Ascending aorta (tissue), 2 donors: ENCODE data around the gene MFAP2. TPM values are rescaled to one million over a fixed set of nuclear protein-coding genes. Genes with fewer than 3 reads are reported as not detected.

Experiments
- DNase-seq, 2 donors: peaks; one replicate each; pipeline ENCODE4 v3.0.0-alpha.2; 2019; ENCODE audit warnings: low spot score in 2 of 2
- H3K27ac ChIP-seq, 2 donors: fragments of 200-600 bp; sonication (generic); one replicate each; pipeline ENCODE4 v1.5.1; 2016 to 2017; ENCODE audit warnings: mild to moderate bottlenecking in 1 of 2
- H3K27me3 ChIP-seq: fragments of 200-600 bp; sonication (generic); one replicate; pipeline ENCODE4 v1.5.1; 2017
- H3K36me3 ChIP-seq, 2 donors: fragments of 200-600 bp; sonication (generic); one replicate each; pipeline ENCODE4 v1.5.1; 2016
- H3K4me1 ChIP-seq, 2 donors: fragments of 200-600 bp; sonication (generic); one replicate each; pipeline ENCODE4 v1.5.1; 2016 to 2017; ENCODE audit warnings: mild to moderate bottlenecking in 1 of 2
- H3K4me3 ChIP-seq, 2 donors: fragments of 200-600 bp; sonication (generic); one replicate each; pipeline ENCODE4 v1.5.1; 2016 to 2017; ENCODE audit warnings: mild to moderate bottlenecking in 1 of 2
- H3K9me3 ChIP-seq, 2 donors: fragments of 200-600 bp; sonication (generic); one replicate each; pipeline ENCODE4 v1.5.1; 2016
- intact Hi-C: fragments of 100-400 bp; cut with DNase I; formaldehyde crosslinking; loops from one replicate; pipeline ENCODE4 v1.15.1; 2023
- total RNA-seq: library from RNA; depleted of rRNA; stranded (reverse); fragments of >200 nt; gene quantifications from one replicate; pipeline ENCODE4 v1.1.0, GENCODE V29; 2016
- TF ChIP-seq, protein P1 (sequence below), 3 experiments: fragments of 200-600 bp in 2 of 3; fragments of 450-650 bp in 1 of 3; sonication (generic) in 2 of 3; IDR thresholded peaks; one replicate each; pipeline ENCODE4 v1.5.1; 2016 to 2019; ENCODE audit warnings: antibody characterized with exemption in 3 of 3, mild to moderate bottlenecking in 1 of 3, moderate library complexity in 1 of 3

MFAP2 gene
- total RNA-seq, 1 donor from 2014 or later = 26.3 TPM

GRCh38 chr1:16986113-16986512 lies 5.7 kb upstream of the MFAP2 start:
- no peak overlapping the region for H3K4me3 ChIP-seq
- H3K36me3 ChIP-seq = peaks cover 36 to 49% of the 10 kb centered on the region in 2 donors
- H3K27me3 ChIP-seq = no peaks in the 10 kb centered on the region
- H3K9me3 ChIP-seq = no peaks in the 10 kb centered on the region
- TF ChIP-seq, protein P1, sequence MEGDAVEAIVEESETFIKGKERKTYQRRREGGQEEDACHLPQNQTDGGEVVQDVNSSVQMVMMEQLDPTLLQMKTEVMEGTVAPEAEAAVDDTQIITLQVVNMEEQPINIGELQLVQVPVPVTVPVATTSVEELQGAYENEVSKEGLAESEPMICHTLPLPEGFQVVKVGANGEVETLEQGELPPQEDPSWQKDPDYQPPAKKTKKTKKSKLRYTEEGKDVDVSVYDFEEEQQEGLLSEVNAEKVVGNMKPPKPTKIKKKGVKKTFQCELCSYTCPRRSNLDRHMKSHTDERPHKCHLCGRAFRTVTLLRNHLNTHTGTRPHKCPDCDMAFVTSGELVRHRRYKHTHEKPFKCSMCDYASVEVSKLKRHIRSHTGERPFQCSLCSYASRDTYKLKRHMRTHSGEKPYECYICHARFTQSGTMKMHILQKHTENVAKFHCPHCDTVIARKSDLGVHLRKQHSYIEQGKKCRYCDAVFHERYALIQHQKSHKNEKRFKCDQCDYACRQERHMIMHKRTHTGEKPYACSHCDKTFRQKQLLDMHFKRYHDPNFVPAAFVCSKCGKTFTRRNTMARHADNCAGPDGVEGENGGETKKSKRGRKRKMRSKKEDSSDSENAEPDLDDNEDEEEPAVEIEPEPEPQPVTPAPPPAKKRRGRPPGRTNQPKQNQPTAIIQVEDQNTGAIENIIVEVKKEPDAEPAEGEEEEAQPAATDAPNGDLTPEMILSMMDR (IDR thresholded peaks at IDR 0.05) = no peak
- H3K27ac ChIP-seq = peak overlapping the region in 1 of 2 donors; percentile 11
- H3K4me1 ChIP-seq = peaks cover 0 to 4% of the 10 kb centered on the region in 2 donors
- DNase-seq = no peak
- intact Hi-C loops = no loop called here

GRCh38 chr1:16984717-16985116 lies 4.3 kb upstream of the MFAP2 start:
- peak; percentile 71 to 93 for DNase-seq
- Histone ChIP-seq H3K36me3 (peaks cover 27 to 35% of the 10 kb centered on the region in 2 donors), H3K9me3 (no peaks in the 10 kb centered on the region), H3K27me3 (no peaks in the 10 kb centered on the region), H3K27ac (peak overlapping the region; percentile 70 to 75), H3K4me1 (peaks cover 0 to 4% of the 10 kb centered on the region in 2 donors), H3K4me3 (no peak overlapping the region)
- intact Hi-C loops = no loop called here
- TF ChIP-seq, protein P1 (IDR thresholded peaks at IDR 0.05) = no peak

GRCh38 chr1:16983649-16984048 lies 3.2 kb upstream of the MFAP2 start:
- H3K4me3 ChIP-seq = no peak overlapping the region
- DNase-seq = no peak
- TF ChIP-seq, protein P1 (IDR thresholded peaks at IDR 0.05) = no peak
- H3K36me3 ChIP-seq = peaks cover 25 to 26% of the 10 kb centered on the region in 2 donors
- no peaks in the 10 kb centered on the region for H3K27me3 ChIP-seq
- intact Hi-C loops = no loop called here
- H3K27ac ChIP-seq = peak overlapping the region in 1 of 2 donors; percentile 70
- H3K4me1 ChIP-seq = peaks cover 0 to 12% of the 10 kb centered on the region in 2 donors
- H3K9me3 ChIP-seq = no peaks in the 10 kb centered on the region

DNA sequence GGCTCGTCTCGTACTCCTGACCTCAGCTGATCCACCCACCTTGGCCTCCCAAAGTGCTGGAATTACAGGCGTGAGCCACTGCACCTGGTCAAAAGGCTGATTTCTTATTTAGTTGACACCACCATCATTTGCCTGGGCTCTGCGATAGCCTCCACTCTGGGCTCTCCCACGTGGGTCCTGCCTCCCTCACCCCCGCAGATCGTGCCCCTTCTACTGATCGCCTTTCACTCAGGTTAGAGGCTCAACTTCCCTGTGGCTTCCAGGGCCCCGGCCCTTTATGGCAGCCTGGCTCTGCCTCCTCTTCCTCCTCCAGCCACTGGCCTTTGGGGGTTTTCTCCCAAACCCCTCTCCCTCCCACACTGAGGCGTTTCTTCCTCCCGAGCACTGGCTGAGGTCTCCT lies 2.5 kb upstream of the MFAP2 start:
- Histone ChIP-seq H3K36me3 (peaks cover 20 to 21% of the 10 kb centered on the region in 2 donors), H3K27me3 (no peaks in the 10 kb centered on the region), H3K27ac (no peak overlapping the region), H3K4me3 (no peak overlapping the region), H3K9me3 (no peaks in the 10 kb centered on the region), H3K4me1 (peaks cover 0 to 16% of the 10 kb centered on the region in 2 donors)
- no peak for DNase-seq
- intact Hi-C loops = no loop called here
- TF ChIP-seq, protein P1 (IDR thresholded peaks at IDR 0.05) = no peak

DNA sequence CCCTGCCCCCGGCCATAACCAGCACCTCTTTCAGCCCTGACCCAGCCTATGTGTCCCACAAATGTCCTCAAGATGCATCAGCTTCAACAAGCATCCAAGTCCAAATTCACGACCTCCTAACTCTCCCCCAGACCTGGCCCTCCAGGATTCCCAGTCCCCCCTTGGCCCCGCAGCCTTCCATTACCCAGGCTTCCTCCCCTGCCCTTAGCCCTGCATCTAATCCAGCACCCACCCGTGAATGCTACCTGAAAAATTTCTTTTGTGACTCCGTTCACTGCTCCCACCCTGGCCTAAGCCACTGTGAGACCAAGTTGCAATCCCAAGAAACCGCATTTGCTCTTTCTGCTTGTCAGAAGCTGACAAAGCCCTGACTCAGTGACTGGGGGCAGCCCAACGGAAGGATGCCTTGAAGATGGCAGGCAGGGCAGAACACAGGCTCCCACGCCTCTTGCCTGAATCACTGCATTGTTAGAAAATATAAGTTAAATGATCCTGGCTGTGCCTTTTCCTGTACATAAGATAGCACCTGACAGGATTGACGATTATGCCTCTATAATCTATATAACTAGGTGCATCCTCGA lies 939 bp upstream of the MFAP2 start:
- DNase-seq = no peak
- intact Hi-C loops = no loop called here

More for the DNA sequence above, 939 bp upstream of the MFAP2 start:
- Histone ChIP-seq H3K27ac (peak overlapping the region; percentile 93 to 95), H3K27me3 (no peaks in the 10 kb centered on the region), H3K36me3 (peaks cover 7 to 8% of the 10 kb centered on the region in 2 donors), H3K4me3 (peak overlapping the region in 1 of 2 donors; percentile 88), H3K9me3 (no peaks in the 10 kb centered on the region), H3K4me1 (peaks cover 0 to 16% of the 10 kb centered on the region in 2 donors)
- TF ChIP-seq, protein P1 (IDR thresholded peaks at IDR 0.05) = no peak
